DMS53 treated with DMSO at 0.1 percent for 48 hours (cell line): Measurements from ENCODE around the gene SERPINE2.

Source experiments
- DNase-seq: peaks from one replicate; lab custom pipeline; 2025; ENCODE audit not compliant: unreplicated experiment; lab: John Stamatoyannopoulos, UW

Gene SERPINE2

DNA sequence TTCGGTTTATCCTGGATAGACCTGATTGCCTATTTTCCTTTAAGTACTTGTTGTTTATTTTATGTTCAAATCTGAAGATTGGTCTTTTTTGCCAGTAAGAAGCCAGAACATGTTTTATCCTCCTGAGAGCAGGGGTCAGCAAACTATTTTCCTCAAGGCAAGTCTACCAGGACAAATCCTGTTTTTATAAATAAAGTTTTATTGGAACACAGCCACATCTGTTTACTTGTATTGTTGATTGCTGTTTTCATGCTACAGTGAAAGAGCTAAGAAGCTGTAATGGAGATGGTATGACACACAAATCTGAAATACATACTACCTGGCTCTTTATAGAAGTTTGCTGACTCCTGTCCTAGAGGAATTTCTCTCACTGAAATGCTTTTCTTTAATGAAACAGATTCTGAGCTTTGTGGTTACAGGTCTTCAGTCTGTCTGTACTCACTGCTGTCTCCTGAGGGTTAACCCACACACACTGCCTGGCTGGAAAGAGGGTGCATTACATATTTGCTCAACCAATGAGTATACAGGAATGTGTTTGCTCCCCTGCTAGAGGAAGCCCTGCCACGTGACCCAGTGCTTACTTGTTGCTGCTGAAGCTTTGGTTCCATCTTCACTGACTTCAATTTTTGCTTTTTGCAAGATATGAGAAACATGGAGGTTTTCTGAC is 59.2 kb downstream of the SERPINE2 start:
- DNase-seq = no peak

- DNase-seq = no peak
Measured at GRCh38 chr2:223978451-223978850, 60.6 kb downstream of the SERPINE2 start.

DNA sequence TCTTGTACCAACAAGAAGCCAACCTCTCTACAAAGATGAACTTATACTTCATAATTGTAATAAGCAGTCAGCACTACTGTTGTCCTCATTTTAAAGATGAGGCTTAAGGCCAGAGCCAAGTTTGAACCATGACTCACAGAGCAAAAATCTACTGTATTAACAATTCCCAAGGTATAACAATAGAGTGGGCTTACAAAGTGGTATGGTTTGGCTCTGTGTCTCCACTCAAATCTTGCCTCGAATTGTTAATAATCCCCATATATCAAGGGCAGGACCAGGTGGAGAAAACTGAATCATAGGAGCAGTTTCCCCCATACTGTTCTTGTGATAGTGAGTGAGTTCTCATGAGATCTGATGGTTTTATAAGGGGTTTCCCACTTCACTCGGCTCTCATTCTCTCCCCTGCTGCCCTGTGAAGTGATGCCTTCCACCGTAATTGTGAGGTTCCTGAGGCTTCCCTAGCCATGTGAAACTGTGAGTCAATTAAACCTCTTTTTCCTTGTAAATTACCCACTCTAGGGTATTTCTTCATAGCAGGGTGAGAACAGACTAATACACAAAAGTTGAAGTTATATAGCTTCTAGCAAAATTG is 62.4 kb downstream of the SERPINE2 start:
- DNase-seq = no peak

- DNase-seq = no peak
Measured at GRCh38 chr2:223973606-223974005, 65.5 kb downstream of the SERPINE2 start.

- DNase-seq = no peak
Measured at GRCh38 chr2:223972656-223973102, 66.4 kb downstream of the SERPINE2 start.

- no peak for DNase-seq
Measured at GRCh38 chr2:223971731-223972130, 67.4 kb downstream of the SERPINE2 start.

- peak; percentile 30 for DNase-seq
Measured at GRCh38 chr2:223970343-223971128, 68.5 kb downstream of the SERPINE2 start.

- DNase-seq = no peak
Measured at GRCh38 chr2:223969856-223970255, 69.2 kb downstream of the SERPINE2 start.

GRCh38 chr2:223969315-223969714 is 69.8 kb downstream of the SERPINE2 start:
- DNase-seq = no peak

GRCh38 chr2:223967981-223968380 is 71.1 kb downstream of the SERPINE2 start:
- DNase-seq = no peak

- DNase-seq = no peak
Measured at GRCh38 chr2:223959688-223960087, 79.4 kb downstream of the SERPINE2 start.

- DNase-seq = peak; percentile 68
Measured at GRCh38 chr2:223957092-223957851, 81.8 kb downstream of the SERPINE2 start, which contains the start of gene MRPL44. Gene MRPL44 (plus strand): TSS chr2:223957463. CDS start chr2:223957473, 10 bp downstream.

DNA sequence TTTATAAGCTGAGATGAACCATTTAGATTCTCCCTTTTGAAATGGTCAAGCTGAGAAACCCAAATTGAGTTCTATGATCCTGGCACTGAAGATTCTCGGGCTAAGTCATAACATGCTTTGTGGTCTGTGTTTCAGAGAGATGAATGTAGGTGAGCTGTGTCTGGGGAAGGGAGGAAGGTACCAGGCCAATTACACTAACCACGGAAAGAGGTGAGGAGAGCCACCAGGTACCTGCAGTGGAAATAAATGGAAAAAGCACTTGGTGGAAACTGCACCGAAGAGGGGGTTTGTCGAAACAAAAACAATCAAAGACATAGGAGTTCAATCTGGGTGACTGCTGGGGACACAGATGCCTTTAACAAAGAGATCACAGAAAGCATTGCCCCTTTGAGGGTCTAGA is 82.8 kb downstream of the SERPINE2 start:
- no peak for DNase-seq

DNA sequence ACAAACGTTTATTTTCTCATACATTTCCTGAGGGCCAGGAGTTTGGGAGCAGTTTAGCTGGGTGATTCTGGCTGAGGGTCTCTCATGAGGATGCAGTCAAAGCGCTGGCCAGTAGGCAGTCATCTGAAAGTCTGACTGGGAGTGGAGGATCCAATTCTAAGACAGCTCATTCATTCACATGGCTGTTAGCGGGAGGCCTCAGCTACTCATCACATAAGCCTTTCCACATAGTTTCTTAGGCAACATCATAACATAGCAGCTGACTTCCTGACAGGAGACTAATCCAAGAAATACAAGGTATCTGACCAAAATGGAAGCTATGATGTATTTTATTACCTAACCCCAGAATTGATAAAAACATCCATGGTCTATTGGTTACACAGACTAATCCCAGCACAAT is 84.7 kb downstream of the SERPINE2 start:
- DNase-seq = no peak

GRCh38 chr2:223952280-223952968 is 86.7 kb downstream of the SERPINE2 start:
- no peak for DNase-seq

DNA sequence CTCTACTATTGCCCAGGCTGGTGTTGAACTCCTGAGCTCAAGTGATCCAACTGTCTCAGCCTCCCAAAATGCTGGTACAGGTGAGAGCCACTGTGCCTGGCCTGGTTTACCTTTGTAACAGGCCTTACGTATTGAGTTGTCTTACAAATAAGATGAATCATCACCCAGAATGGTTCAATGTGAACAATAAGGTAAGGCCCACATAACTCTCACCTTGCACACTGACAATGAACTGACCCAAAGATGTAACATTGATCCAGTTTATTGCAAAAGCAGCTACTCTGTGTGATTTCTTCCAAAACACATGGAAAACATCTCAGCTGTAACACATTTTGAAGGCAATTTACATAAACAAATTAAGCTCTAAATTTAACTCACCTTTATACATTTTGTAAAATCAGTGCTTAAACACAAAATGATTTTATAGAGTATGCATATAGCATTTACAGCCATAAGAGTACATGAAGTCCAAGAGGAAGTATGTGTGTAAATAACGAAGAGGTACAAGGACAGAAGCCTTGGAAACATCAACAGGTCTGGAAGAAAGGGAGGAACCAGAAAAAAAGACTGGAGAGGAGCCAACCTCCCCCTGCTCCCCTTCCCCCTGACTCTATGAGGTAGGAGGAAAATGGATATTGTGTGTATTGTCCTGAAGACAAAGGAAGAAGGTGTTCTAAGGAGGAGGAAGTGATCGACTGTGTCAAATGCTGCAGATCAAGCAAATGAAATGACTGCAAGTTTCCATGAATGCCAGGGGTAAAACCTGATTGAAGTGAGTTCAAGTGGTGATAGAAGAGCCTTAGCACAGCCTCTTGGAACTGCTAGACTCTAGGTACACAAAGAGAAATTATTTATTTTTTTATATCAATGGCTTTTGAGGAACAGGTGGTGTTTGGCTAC is 88.4 kb downstream of the SERPINE2 start:
- peak; percentile 6 for DNase-seq

DNA sequence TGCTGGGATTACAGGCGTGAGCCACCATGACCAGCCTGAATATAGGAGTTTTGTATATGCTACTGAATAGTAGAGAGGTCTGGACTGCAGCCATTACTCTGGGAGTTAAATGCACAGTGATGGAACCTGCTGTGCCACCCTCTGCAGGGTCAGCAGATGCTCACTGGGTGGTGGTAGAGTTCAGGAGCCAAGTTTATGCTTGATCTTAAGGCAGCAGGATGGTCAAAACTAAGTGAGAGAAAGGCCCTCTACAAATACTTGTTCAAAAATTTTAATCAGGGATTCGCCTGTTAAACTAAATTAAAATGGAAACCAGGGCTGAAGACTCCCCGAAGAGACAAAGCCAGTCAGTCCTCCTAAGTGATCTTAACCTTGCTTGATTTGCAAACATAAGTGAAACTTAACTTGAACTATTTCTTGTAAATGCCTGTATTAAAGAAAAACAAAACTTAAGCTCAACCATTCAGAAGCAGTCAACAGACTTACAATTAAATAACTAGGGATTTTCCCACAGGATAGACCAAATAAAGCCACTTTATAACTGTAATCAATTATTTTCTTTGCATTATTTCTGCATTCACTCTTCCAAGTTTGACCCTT is 89.7 kb downstream of the SERPINE2 start:
- DNase-seq = no peak

- no peak for DNase-seq
Measured at GRCh38 chr2:223947711-223948205, 91.3 kb downstream of the SERPINE2 start.

- DNase-seq = no peak
Measured at GRCh38 chr2:223945755-223946154, 93.3 kb downstream of the SERPINE2 start.
